Panc1 (cell line): ENCODE results near the gene SLC25A15.

Source experiments
- CTCF ChIP-seq: fragments of 450-650 bp; IDR thresholded peaks from 2 replicates; pipeline ENCODE4 v1.5.1; 2017; ENCODE audit warnings: mild to moderate bottlenecking
- POLR2AphosphoS5 ChIP-seq: IDR thresholded peaks from 2 replicates; pipeline ENCODE4 v1.6.1; 2012; ENCODE audit warnings: mild to moderate bottlenecking, low read depth, low read length, moderate library complexity
- SIN3A ChIP-seq: IDR thresholded peaks from 2 replicates; pipeline ENCODE4 v1.6.1; 2012; ENCODE audit warnings: low read depth, mild to moderate bottlenecking, low read length, moderate library complexity, borderline replicate concordance; ENCODE audit not compliant: insufficient read depth
- TCF7L2 ChIP-seq: IDR thresholded peaks from 2 replicates; pipeline ENCODE4 v1.6.1; 2011; ENCODE audit warnings: mild to moderate bottlenecking, low read depth, low read length, inconsistent platforms
- TF ChIP-seq, protein P1 (sequence below), 2 experiments: IDR thresholded peaks; 2 replicates each; pipeline ENCODE4 v1.6.1; 2011 to 2012; ENCODE audit warnings: low read depth in 2 of 2, control low read depth in 1 of 2, low read length in 1 of 2, mild to moderate bottlenecking in 1 of 2, moderate library complexity in 1 of 2; ENCODE audit not compliant: insufficient read depth in 1 of 2

DNA sequence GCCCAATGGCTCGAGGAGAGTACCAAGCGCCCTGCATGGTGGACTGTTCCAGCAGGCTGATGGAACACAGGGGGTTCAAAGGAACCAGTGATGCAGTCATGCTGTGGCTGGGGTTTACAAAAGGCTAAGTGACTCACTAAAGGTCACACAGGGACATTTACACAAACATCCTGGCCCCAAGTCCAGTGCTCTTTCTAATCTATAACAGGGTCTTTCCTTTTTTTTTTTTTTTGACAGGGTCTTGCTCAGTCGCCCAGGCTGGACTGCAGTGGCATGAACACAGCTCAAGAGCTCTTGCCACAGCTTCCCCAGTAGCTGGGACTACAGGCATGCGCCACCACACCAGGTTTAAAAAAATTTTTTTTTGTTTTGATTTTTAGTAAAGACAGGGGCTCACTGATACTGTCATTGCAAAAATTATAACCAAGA is 2.8 kb upstream of the SLC25A15 start:
- TF ChIP-seq CTCF (no peak), SIN3A (no peak), POLR2AphosphoS5 (no peak), TCF7L2 (no peak)
- TF ChIP-seq, protein P1, sequence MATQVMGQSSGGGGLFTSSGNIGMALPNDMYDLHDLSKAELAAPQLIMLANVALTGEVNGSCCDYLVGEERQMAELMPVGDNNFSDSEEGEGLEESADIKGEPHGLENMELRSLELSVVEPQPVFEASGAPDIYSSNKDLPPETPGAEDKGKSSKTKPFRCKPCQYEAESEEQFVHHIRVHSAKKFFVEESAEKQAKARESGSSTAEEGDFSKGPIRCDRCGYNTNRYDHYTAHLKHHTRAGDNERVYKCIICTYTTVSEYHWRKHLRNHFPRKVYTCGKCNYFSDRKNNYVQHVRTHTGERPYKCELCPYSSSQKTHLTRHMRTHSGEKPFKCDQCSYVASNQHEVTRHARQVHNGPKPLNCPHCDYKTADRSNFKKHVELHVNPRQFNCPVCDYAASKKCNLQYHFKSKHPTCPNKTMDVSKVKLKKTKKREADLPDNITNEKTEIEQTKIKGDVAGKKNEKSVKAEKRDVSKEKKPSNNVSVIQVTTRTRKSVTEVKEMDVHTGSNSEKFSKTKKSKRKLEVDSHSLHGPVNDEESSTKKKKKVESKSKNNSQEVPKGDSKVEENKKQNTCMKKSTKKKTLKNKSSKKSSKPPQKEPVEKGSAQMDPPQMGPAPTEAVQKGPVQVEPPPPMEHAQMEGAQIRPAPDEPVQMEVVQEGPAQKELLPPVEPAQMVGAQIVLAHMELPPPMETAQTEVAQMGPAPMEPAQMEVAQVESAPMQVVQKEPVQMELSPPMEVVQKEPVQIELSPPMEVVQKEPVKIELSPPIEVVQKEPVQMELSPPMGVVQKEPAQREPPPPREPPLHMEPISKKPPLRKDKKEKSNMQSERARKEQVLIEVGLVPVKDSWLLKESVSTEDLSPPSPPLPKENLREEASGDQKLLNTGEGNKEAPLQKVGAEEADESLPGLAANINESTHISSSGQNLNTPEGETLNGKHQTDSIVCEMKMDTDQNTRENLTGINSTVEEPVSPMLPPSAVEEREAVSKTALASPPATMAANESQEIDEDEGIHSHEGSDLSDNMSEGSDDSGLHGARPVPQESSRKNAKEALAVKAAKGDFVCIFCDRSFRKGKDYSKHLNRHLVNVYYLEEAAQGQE (IDR thresholded peaks at IDR 0.05; ENCODE audit: insufficient read depth in 1 of 2, low read depth in 2 of 2, low read length in 1 of 2), result no peak
